ENCODE data around the gene ANKRD44. TPM values are rescaled to one million over a fixed set of nuclear protein-coding genes. Genes with fewer than 3 reads are reported as not detected.

Gene ANKRD44
- total RNA-seq, 2 experiments from 2014 or later: 188 to 224 TPM

GRCh38 chr2:197340591-197340990, 30.0 kb upstream of the ANKRD44 start:
- H3K27me3 Mint-ChIP-seq (ENCODE audit: low read depth): no peaks in the 10 kb centered on the region
- CTCF ChIA-PET: no interaction called here
- H3K4me1 Mint-ChIP-seq (ENCODE audit: low read depth): peaks cover 9% of the 10 kb centered on the region
- H3K36me3 Mint-ChIP-seq (ENCODE audit: low read depth): no peaks in the 10 kb centered on the region
- no peak overlapping the region for H3K27ac Mint-ChIP-seq
- H3K4me3 Mint-ChIP-seq: no peak overlapping the region
- DNase-seq (no peak), ATAC-seq (no peak)
- POLR2A ChIA-PET: no interaction called here
- no peaks in the 10 kb centered on the region for H3K9me3 Mint-ChIP-seq (ENCODE audit: insufficient read depth)

DNA sequence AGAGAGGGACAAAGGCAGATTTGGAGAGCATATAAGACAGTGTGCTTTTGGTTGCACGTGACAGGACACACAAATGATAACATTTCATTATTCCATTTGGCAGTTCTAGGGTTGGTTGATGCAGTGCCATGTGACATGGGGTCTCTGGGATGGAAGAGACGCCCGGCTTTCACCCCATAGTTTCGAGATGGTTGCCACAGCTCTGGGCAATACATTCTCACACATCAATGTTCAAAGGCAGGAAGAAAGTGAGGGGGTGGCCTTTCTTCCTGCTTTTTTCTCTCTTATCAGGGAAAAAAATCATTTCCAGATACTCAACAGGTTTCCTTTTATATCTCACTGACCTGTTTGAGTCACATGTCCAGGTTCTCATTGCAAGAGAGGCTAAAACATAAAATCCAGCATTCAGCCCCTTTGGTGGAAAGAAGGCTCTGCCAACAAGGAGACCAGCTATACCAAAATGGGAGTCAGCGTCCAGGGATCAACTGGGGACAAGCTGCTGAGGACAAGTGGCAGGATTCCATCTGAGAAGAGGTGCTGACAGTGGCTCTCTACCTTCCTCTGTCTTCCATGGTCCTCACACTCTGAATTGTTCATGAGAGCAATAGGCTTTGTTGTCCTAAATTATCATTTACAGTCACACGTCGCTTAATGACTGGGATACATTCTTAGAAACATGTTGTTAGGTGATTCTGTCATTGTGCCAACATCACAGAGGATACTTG, 29.1 kb upstream of the ANKRD44 start:
- POLR2A ChIA-PET: no interaction called here
- Mint-ChIP-seq H3K4me1 (ENCODE audit: low read depth) (peaks cover 9% of the 10 kb centered on the region), H3K4me3 (no peak overlapping the region), H3K27me3 (ENCODE audit: low read depth) (no peaks in the 10 kb centered on the region), H3K9me3 (ENCODE audit: insufficient read depth) (no peaks in the 10 kb centered on the region), H3K36me3 (ENCODE audit: low read depth) (no peaks in the 10 kb centered on the region), H3K27ac (no peak overlapping the region)
- ATAC-seq (no peak), DNase-seq (no peak)
- CTCF ChIA-PET: no interaction called here

- H3K27ac Mint-ChIP-seq: no peak overlapping the region
- CTCF ChIA-PET: no interaction called here
These were observed 28.4 kb upstream of the ANKRD44 start for GRCh38 chr2:197339016-197339415.

GRCh38 chr2:197332641-197333040, 22.1 kb upstream of the ANKRD44 start:
- DNase-seq (no peak), ATAC-seq (no peak)
- ChIA-PET CTCF (no interaction called here), POLR2A (no interaction called here)
- Mint-ChIP-seq H3K4me3 (no peak overlapping the region), H3K27me3 (ENCODE audit: low read depth) (no peaks in the 10 kb centered on the region), H3K9me3 (ENCODE audit: insufficient read depth) (peaks cover 9% of the 10 kb centered on the region), H3K36me3 (ENCODE audit: low read depth) (peaks cover 8% of the 10 kb centered on the region), H3K4me1 (ENCODE audit: low read depth) (peaks cover 11% of the 10 kb centered on the region), H3K27ac (no peak overlapping the region)

More at GRCh38 chr2:197339016-197339415, 28.4 kb upstream of the ANKRD44 start:
- DNase-seq (no peak), ATAC-seq (no peak)
- Mint-ChIP-seq H3K4me3 (no peak overlapping the region), H3K4me1 (ENCODE audit: low read depth) (peaks cover 9% of the 10 kb centered on the region), H3K9me3 (ENCODE audit: insufficient read depth) (no peaks in the 10 kb centered on the region), H3K27me3 (ENCODE audit: low read depth) (no peaks in the 10 kb centered on the region), H3K36me3 (ENCODE audit: low read depth) (no peaks in the 10 kb centered on the region)
- POLR2A ChIA-PET: no interaction called here

DNA sequence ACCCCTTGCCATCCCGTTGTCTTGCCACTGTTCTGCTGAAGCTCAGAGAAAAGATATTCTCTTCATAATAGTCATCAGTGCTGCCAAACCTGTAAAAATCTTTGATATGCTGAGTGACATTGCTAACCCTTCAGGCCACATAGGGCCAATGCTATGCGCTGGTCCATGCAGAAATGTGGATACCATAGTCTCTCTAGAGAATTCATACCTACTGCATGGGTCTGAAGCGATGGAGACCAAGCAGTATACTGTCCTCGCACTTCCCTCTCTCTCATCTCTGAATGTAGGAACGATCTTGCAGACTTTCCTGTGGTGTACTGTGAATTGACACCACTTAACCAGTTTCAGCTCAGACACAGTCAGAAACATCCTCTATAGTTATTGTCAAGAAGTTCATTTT, 17.9 kb upstream of the ANKRD44 start:
- H3K4me3 Mint-ChIP-seq: no peak overlapping the region

GRCh38 chr2:197327472-197328098, 17.0 kb upstream of the ANKRD44 start:
- POLR2A ChIA-PET: interaction anchor here (1.0 to 3.2 kb wide), 5 partner anchors 14 to 200 kb away, joined by 3 to 33 read pairs (median 3); partner anchors contain the start of gene ANKRD44
- Mint-ChIP-seq H3K4me3 (peak overlapping the region; percentile 20), H3K27me3 (ENCODE audit: low read depth) (no peaks in the 10 kb centered on the region), H3K27ac (peak overlapping the region; percentile 83), H3K36me3 (ENCODE audit: low read depth) (peaks cover 11% of the 10 kb centered on the region), H3K9me3 (ENCODE audit: insufficient read depth) (peaks cover 9% of the 10 kb centered on the region), H3K4me1 (ENCODE audit: low read depth) (peaks cover 54% of the 10 kb centered on the region)
- CTCF ChIA-PET: interaction anchor here (0.9 to 4.0 kb wide), 15 partner anchors 9 to 316 kb away, joined by 3 to 25 read pairs (median 5); partner anchors contain the start of gene ANKRD44
- no peak for DNase-seq
- ATAC-seq: peak; percentile 4

More for the DNA sequence above, 17.9 kb upstream of the ANKRD44 start:
- peaks cover 10% of the 10 kb centered on the region for H3K36me3 Mint-ChIP-seq (ENCODE audit: low read depth)
- peak; percentile 51 for ATAC-seq
- H3K27ac Mint-ChIP-seq: peak overlapping the region; percentile 83
- POLR2A ChIA-PET: interaction anchor here (1.0 to 3.2 kb wide), 5 partner anchors 15 to 201 kb away, joined by 3 to 33 read pairs (median 3); partner anchors contain the start of gene ANKRD44
- peak; percentile 26 for DNase-seq
- H3K9me3 Mint-ChIP-seq (ENCODE audit: insufficient read depth): peaks cover 9% of the 10 kb centered on the region
- H3K4me1 Mint-ChIP-seq (ENCODE audit: low read depth): peaks cover 45% of the 10 kb centered on the region
- no peaks in the 10 kb centered on the region for H3K27me3 Mint-ChIP-seq (ENCODE audit: low read depth)
- CTCF ChIA-PET: interaction anchor here (1.0 to 4.0 kb wide), 14 partner anchors 14 to 317 kb away, joined by 3 to 25 read pairs (median 4); partner anchors contain the start of gene ANKRD44

DNA sequence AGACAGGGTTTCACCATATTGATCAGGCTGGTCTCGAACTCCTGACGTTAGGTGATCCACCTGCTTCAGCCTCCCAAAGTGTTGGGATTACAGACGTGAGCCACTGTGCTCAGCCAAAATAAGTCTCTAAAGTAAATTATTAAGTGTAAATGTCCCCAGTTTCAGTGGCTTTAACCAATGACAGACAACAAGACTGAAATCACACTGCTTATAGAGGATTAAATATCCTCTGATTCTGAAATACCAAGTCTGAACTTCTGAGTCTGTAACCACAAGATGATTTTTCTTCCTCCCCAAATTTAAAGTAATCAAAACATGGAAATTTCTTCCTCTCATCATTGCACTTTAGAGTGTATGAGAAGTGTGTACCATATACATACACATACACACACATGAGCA, 16.5 kb upstream of the ANKRD44 start:
- DNase-seq: no peak
- ATAC-seq: no peak
- peak overlapping the region; percentile 83 for H3K27ac Mint-ChIP-seq
- POLR2A ChIA-PET: interaction anchor here (1.3 to 3.2 kb wide), 3 partner anchors 17 to 199 kb away, joined by 3 to 33 read pairs (median 3); partner anchors contain the start of gene ANKRD44
- H3K27me3 Mint-ChIP-seq (ENCODE audit: low read depth): no peaks in the 10 kb centered on the region
- H3K36me3 Mint-ChIP-seq (ENCODE audit: low read depth): peaks cover 11% of the 10 kb centered on the region
- H3K4me1 Mint-ChIP-seq (ENCODE audit: low read depth): peaks cover 58% of the 10 kb centered on the region
- no peak overlapping the region for H3K4me3 Mint-ChIP-seq
- CTCF ChIA-PET: interaction anchor here (0.9 to 4.0 kb wide), 14 partner anchors 9 to 316 kb away, joined by 3 to 25 read pairs (median 5); partner anchors contain the start of gene ANKRD44
- H3K9me3 Mint-ChIP-seq (ENCODE audit: insufficient read depth): peaks cover 9% of the 10 kb centered on the region

DNA sequence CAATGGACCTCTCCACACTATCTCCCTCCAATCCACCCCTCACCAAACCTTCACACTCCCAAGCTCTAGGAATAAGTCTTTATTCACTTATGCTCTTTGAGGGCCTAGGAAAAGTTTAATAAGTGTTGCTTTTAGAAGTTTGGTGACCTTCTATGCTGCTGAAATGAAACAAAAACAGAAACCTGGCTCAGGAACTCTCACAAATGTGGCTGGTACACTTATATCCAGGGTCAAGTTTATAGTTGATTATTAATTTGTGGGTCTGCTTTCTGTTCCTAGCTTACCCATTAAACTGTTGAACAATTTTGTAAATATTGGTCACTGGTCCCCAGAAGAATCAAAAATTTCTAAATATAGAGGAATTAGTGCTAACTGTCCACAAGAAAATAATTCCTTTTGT, 14.2 kb upstream of the ANKRD44 start:
- H3K36me3 Mint-ChIP-seq (ENCODE audit: low read depth): peaks cover 3% of the 10 kb centered on the region
- peak overlapping the region; percentile 85 for H3K27ac Mint-ChIP-seq
- H3K27me3 Mint-ChIP-seq (ENCODE audit: low read depth): no peaks in the 10 kb centered on the region
- ChIA-PET POLR2A (no interaction called here), CTCF (interaction anchor here (1.0 to 2.2 kb wide), 3 partner anchors 13 to 134 kb away, joined by 3 to 10 read pairs (median 9); no protein-coding TSS in a partner anchor)
- DNase-seq (no peak), ATAC-seq (no peak)
- no peaks in the 10 kb centered on the region for H3K9me3 Mint-ChIP-seq (ENCODE audit: insufficient read depth)
- peak overlapping the region; percentile 60 for H3K4me3 Mint-ChIP-seq
- H3K4me1 Mint-ChIP-seq (ENCODE audit: low read depth): peaks cover 59% of the 10 kb centered on the region

- Mint-ChIP-seq H3K4me1 (ENCODE audit: low read depth) (peaks cover 52% of the 10 kb centered on the region), H3K27ac (peak overlapping the region; percentile 91), H3K36me3 (ENCODE audit: low read depth) (peaks cover 3% of the 10 kb centered on the region), H3K27me3 (ENCODE audit: low read depth) (no peaks in the 10 kb centered on the region), H3K4me3 (peak overlapping the region; percentile 58), H3K9me3 (ENCODE audit: insufficient read depth) (peaks cover 4% of the 10 kb centered on the region)
- peak; percentile 77 for ATAC-seq
- peak; percentile 46 for DNase-seq
- ChIA-PET CTCF (interaction anchor here (1.0 to 2.2 kb wide), 6 partner anchors 9 to 133 kb away, joined by 3 to 10 read pairs (median 4); no protein-coding TSS in a partner anchor), POLR2A (interaction anchor here (0.5 to 1.6 kb wide), 4 partner anchors 12 to 529 kb away, joined by 3 to 9 read pairs (median 6); partner anchors contain the start of gene ANKRD44)
These were observed 12.4 kb upstream of the ANKRD44 start for GRCh38 chr2:197322724-197323720.

DNA sequence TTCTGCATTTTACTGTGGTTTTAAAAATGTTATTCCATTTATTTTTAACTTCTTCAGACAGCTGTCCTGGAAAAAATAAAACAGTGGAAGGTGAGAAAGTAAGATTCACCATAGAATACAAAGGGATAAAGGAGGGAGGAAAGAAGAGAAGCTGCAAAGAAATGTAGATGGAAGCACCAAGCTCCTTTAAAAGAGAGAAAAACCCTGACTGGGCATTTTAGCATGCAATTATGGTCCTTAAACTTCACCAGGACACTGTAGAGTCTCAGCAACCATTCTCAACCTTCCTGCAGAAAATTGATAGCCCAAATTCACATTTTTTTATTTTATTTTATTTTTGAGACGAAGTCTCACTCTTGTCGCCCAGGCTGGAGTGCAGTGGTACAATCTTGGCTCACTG, 11.6 kb upstream of the ANKRD44 start:
- Mint-ChIP-seq H3K4me3 (no peak overlapping the region), H3K27ac (no peak overlapping the region), H3K27me3 (ENCODE audit: low read depth) (no peaks in the 10 kb centered on the region), H3K9me3 (ENCODE audit: insufficient read depth) (peaks cover 4% of the 10 kb centered on the region), H3K36me3 (ENCODE audit: low read depth) (peaks cover 1% of the 10 kb centered on the region), H3K4me1 (ENCODE audit: low read depth) (peaks cover 45% of the 10 kb centered on the region)
- ChIA-PET CTCF (interaction anchor here (1.0 to 1.7 kb wide), 6 partner anchors 8 to 209 kb away, joined by 3 to 8 read pairs (median 4); no protein-coding TSS in a partner anchor), POLR2A (interaction anchor here (0.9 to 1.0 kb wide), 2 partner anchors 12 to 17 kb away, joined by 3 to 4 read pairs; no protein-coding TSS in a partner anchor)
- ATAC-seq: no peak
- DNase-seq: no peak

- no peak for DNase-seq
- Mint-ChIP-seq H3K4me3 (no peak overlapping the region), H3K4me1 (ENCODE audit: low read depth) (peaks cover 33% of the 10 kb centered on the region), H3K9me3 (ENCODE audit: insufficient read depth) (peaks cover 4% of the 10 kb centered on the region), H3K36me3 (ENCODE audit: low read depth) (no peaks in the 10 kb centered on the region), H3K27ac (no peak overlapping the region), H3K27me3 (ENCODE audit: low read depth) (no peaks in the 10 kb centered on the region)
- ATAC-seq: no peak
- CTCF ChIA-PET: interaction anchor here (2.3 to 4.0 kb wide), 2 partner anchors 13 to 202 kb away, joined by 6 to 15 read pairs; no protein-coding TSS in a partner anchor
- POLR2A ChIA-PET: no interaction called here
These were observed 4.8 kb upstream of the ANKRD44 start for GRCh38 chr2:197315371-197315770.

Data from activated CD8-positive, alpha-beta T cell treated with anti-CD3 and anti-CD28 coated beads, Interleukin-2, amount 10 ng/mL, durations not matched to agents 7 days and 5 days (primary cell).